Loucy (cell line): Measurements from ENCODE around the gene SORBS1.
A peak's percentile ranks its signal among the peaks of the same experiment; 100 is the strongest.

ENCODE experiments used
- H2AFZ ChIP-seq: fragments of 200-600 bp; sonication (generic); 2 replicates; pipeline ENCODE4 v1.6.0; 2016; ENCODE audit warnings: antibody characterized with exemption, mild to moderate bottlenecking, low read length, moderate library complexity
- H3F3A ChIP-seq: fragments of 200-600 bp; 2 replicates; pipeline ENCODE4 v1.6.0; 2016; ENCODE audit warnings: antibody characterized with exemption, low read depth, mild to moderate bottlenecking
- H3K27me3 ChIP-seq: fragments of 200-600 bp; sonication (generic); 2 replicates; pipeline ENCODE4 v1.6.1; 2014; ENCODE audit warnings: low read length, mild to moderate bottlenecking; ENCODE audit not compliant: insufficient read depth, poor library complexity, severe bottlenecking
- H3K36me3 ChIP-seq: fragments of 200-600 bp; sonication (generic); 2 replicates; pipeline ENCODE4 v1.6.1; 2016; ENCODE audit warnings: low read length; ENCODE audit not compliant: insufficient read depth
- H3K4me1 ChIP-seq: fragments of 200-600 bp; sonication (generic); 2 replicates; pipeline ENCODE4 v1.5.1; 2014; ENCODE audit warnings: low read length, mild to moderate bottlenecking; ENCODE audit not compliant: insufficient read depth, poor library complexity, severe bottlenecking
- H3K4me2 ChIP-seq: fragments of 200-600 bp; sonication (generic); 2 replicates; pipeline ENCODE4 v1.6.0; 2014; ENCODE audit warnings: antibody characterized with exemption, low read length, low read depth, mild to moderate bottlenecking; ENCODE audit not compliant: poor library complexity, severe bottlenecking
- H3K4me3 ChIP-seq: fragments of 200-600 bp; sonication (generic); 2 replicates; pipeline ENCODE4 v1.5.1; 2014; ENCODE audit warnings: low read length, mild to moderate bottlenecking, mixed read lengths; ENCODE audit not compliant: poor library complexity, severe bottlenecking
- H3K79me2 ChIP-seq: fragments of 200-600 bp; sonication (generic); 2 replicates; pipeline ENCODE4 v1.6.1; 2014; ENCODE audit warnings: low read length; ENCODE audit not compliant: insufficient read depth
- H3K9ac ChIP-seq: fragments of 200-600 bp; sonication (generic); 2 replicates; pipeline ENCODE4 v1.6.0; 2014; ENCODE audit warnings: mild to moderate bottlenecking, low read depth, low read length, moderate library complexity; ENCODE audit not compliant: poor library complexity, severe bottlenecking
- H3K9me2 ChIP-seq: fragments of 200-600 bp; sonication (generic); replicated peaks from 2 replicates; pipeline ENCODE4 v1.6.1; 2016; ENCODE audit warnings: low read depth, low read length, mixed read lengths
- H3K9me3 ChIP-seq: fragments of 200-600 bp; sonication (generic); 2 replicates; pipeline ENCODE4 v1.6.1; 2014; ENCODE audit warnings: mild to moderate bottlenecking, antibody characterized with exemption, low read length, low read depth; ENCODE audit not compliant: insufficient read depth
- H4K20me1 ChIP-seq: fragments of 200-600 bp; sonication (generic); 2 replicates; pipeline ENCODE4 v1.6.0; 2014; ENCODE audit warnings: antibody characterized with exemption, low read length, mild to moderate bottlenecking; ENCODE audit not compliant: insufficient read depth, poor library complexity, severe bottlenecking
- CTCF ChIP-seq: fragments of 200-600 bp; sonication (generic); conservative IDR thresholded peaks from 2 replicates; pipeline ENCODE4 v1.5.1; 2014; ENCODE audit warnings: mild to moderate bottlenecking, antibody characterized with exemption, low read length
- EZH2phosphoT487 ChIP-seq: fragments of 200-600 bp; IDR thresholded peaks from 2 replicates; pipeline ENCODE4 v1.6.1; 2018; ENCODE audit warnings: antibody characterized with exemption, mild to moderate bottlenecking, moderate library complexity, borderline replicate concordance

The SORBS1 gene

DNA sequence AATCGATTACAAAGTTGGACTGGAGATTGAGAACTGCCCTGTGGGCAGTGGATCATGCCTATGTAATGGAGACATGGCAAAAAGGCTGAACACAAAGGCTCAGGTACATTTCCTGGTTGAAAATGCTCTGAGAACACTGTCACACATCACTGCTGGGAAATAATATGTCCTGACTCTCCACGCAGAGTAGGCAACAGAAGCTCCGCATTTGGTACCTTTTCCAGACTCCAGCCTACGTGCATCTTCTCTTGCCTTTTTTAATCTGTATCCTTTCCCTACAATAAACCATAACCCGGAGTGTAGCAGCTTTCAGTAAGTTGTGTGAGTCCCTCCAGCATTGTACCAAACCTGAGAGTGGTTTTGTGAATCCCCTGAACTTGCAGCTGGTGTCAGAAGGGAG lies 134.7 kb downstream of the SORBS1 start:
- Histone ChIP-seq H3K9me3 (no peaks in the 10 kb centered on the region), H2AFZ (no peak overlapping the region), H3K27me3 (no peaks in the 10 kb centered on the region), H3F3A (no peaks in the 10 kb centered on the region), H3K9ac (no peak overlapping the region), H3K9me2 (no peaks in the 10 kb centered on the region), H3K4me2 (no peak overlapping the region), H3K4me1 (peaks cover 11% of the 10 kb centered on the region), H3K36me3 (no peaks in the 10 kb centered on the region), H4K20me1 (no peaks in the 10 kb centered on the region), H3K4me3 (no peak overlapping the region), H3K79me2 (no peaks in the 10 kb centered on the region)
- no peak for TF ChIP-seq EZH2phosphoT487

- no peaks in the 10 kb centered on the region for H3K27me3 ChIP-seq
- H3F3A ChIP-seq, result no peaks in the 10 kb centered on the region
- H3K4me3 ChIP-seq, result no peak overlapping the region
- no peak overlapping the region for H3K9ac ChIP-seq
- no peak overlapping the region for H2AFZ ChIP-seq
- no peaks in the 10 kb centered on the region for H3K79me2 ChIP-seq
- TF ChIP-seq CTCF, result no peak
- no peak for TF ChIP-seq EZH2phosphoT487
- H3K9me3 ChIP-seq, result no peaks in the 10 kb centered on the region
- H3K4me1 ChIP-seq, result peaks cover 11% of the 10 kb centered on the region
- H3K9me2 ChIP-seq, result no peaks in the 10 kb centered on the region
- H4K20me1 ChIP-seq, result no peaks in the 10 kb centered on the region
- H3K36me3 ChIP-seq, result no peaks in the 10 kb centered on the region
- H3K4me2 ChIP-seq, result peak overlapping the region; percentile 16
Measured at GRCh38 chr10:95425592-95426465, 135.3 kb downstream of the SORBS1 start.

GRCh38 chr10:95423164-95424005 lies 137.8 kb downstream of the SORBS1 start:
- no peaks in the 10 kb centered on the region for H3K36me3 ChIP-seq
- no peak overlapping the region for H2AFZ ChIP-seq
- no peaks in the 10 kb centered on the region for H3K9me2 ChIP-seq
- peaks cover 11% of the 10 kb centered on the region for H3K4me1 ChIP-seq
- H3K4me3 ChIP-seq, result no peak overlapping the region
- no peaks in the 10 kb centered on the region for H3K27me3 ChIP-seq
- H3K4me2 ChIP-seq, result no peak overlapping the region
- no peaks in the 10 kb centered on the region for H4K20me1 ChIP-seq
- TF ChIP-seq EZH2phosphoT487, result no peak
- no peak for TF ChIP-seq CTCF
- H3F3A ChIP-seq, result no peaks in the 10 kb centered on the region
- H3K79me2 ChIP-seq, result no peaks in the 10 kb centered on the region
- no peaks in the 10 kb centered on the region for H3K9me3 ChIP-seq
- H3K9ac ChIP-seq, result no peak overlapping the region
